Upper lobe of right lung (tissue), 1 donor: ENCODE measurements around the gene STX8. TPM values are rescaled to one million over a fixed set of nuclear protein-coding genes. Genes with fewer than 3 reads are reported as not detected.

ENCODE experiments used
- ATAC-seq: fragments of 200-7000 bp; cut with Tn5 transposase; one replicate; pipeline ENCODE4 v1.9.1; 2020; ENCODE audit warnings: mild to moderate bottlenecking, moderate library complexity
- DNase-seq: peaks from one replicate; pipeline ENCODE4 v3.0.0-alpha.2; 2020
- H3K27ac ChIP-seq: fragments of 200-600 bp; one replicate; pipeline ENCODE4 v1.8.0; 2022
- H3K27me3 ChIP-seq: fragments of 200-600 bp; one replicate; pipeline ENCODE4 v1.8.0; 2022; ENCODE audit warnings: mild to moderate bottlenecking
- H3K36me3 ChIP-seq: fragments of 200-600 bp; one replicate; pipeline ENCODE4 v1.8.0; 2022
- H3K4me1 ChIP-seq: fragments of 200-600 bp; one replicate; pipeline ENCODE4 v1.8.0; 2022
- H3K4me3 ChIP-seq: fragments of 200-600 bp; one replicate; pipeline ENCODE4 v1.8.0; 2022; ENCODE audit warnings: mild to moderate bottlenecking
- H3K9me3 ChIP-seq: fragments of 200-600 bp; one replicate; pipeline ENCODE4 v1.8.0; 2022
- intact Hi-C: fragments of 100-400 bp; cut with DNase I; formaldehyde crosslinking; loops from one replicate; pipeline ENCODE4 v1.11.0; 2022
- total RNA-seq: library from RNA; stranded (reverse); fragmentation: NEBNext Ultra II Directional; extraction: Animal tissue kit (Norgen Biotek cat#: 25700); gene quantifications from one replicate; pipeline ENCODE4 v1.2.1, GENCODE V29; 2021
- TF ChIP-seq, protein P1 (sequence below): fragments of 200-600 bp; IDR thresholded peaks from one replicate; pipeline ENCODE4 v1.8.0; 2022; ENCODE audit warnings: antibody characterized with exemption
- donor health status: DM: no; HTN: yes; CAD: no; lungs with severe emphysema.

STX8 gene
- total RNA-seq, 1 donor from 2014 or later, result 52.5 TPM

DNA sequence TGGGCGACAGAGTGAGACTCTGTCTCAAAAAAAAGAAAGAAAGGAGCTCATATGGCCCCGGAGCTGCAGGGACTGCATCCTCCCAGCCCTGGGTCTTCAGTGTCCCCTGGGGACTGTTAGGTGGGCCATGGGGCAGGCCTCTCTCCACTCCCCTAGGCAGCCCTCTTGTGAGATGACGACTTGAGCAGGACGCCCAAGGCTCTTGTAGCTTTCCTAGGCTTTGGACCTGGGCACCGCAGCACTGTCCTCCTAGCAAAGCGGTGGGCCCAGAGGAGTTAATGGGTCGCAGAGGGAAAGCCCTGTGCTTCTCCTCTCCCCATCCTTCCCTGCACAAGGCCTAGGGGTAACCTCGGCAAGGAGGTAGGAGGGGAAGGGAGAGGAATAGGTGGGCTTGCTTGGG is 352.1 kb downstream of the STX8 start:
- ATAC-seq (no peak), DNase-seq (no peak)
- Histone ChIP-seq H3K9me3 (no peaks in the 10 kb centered on the region), H3K27me3 (no peaks in the 10 kb centered on the region), H3K36me3 (no peaks in the 10 kb centered on the region), H3K4me1 (no peaks in the 10 kb centered on the region), H3K4me3 (no peak overlapping the region), H3K27ac (no peak overlapping the region)
- intact Hi-C loops, result no loop called here
- TF ChIP-seq, protein P1, sequence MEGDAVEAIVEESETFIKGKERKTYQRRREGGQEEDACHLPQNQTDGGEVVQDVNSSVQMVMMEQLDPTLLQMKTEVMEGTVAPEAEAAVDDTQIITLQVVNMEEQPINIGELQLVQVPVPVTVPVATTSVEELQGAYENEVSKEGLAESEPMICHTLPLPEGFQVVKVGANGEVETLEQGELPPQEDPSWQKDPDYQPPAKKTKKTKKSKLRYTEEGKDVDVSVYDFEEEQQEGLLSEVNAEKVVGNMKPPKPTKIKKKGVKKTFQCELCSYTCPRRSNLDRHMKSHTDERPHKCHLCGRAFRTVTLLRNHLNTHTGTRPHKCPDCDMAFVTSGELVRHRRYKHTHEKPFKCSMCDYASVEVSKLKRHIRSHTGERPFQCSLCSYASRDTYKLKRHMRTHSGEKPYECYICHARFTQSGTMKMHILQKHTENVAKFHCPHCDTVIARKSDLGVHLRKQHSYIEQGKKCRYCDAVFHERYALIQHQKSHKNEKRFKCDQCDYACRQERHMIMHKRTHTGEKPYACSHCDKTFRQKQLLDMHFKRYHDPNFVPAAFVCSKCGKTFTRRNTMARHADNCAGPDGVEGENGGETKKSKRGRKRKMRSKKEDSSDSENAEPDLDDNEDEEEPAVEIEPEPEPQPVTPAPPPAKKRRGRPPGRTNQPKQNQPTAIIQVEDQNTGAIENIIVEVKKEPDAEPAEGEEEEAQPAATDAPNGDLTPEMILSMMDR, result no peak

DNA sequence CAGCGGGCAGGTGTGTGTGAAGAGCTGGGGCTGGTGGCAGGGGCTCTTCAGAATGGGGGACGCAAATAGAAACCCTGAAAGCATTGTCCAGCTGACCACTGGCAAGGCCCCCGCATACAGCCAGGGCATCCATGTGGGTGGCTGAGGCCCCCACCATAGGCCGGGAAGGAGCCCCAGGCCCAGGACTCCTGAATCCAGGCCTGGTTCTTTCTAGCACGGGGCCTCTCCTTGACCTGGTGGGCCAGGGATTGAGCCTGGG is 353.8 kb downstream of the STX8 start:
- Histone ChIP-seq H3K27ac (no peak overlapping the region), H3K27me3 (no peaks in the 10 kb centered on the region), H3K4me3 (no peak overlapping the region), H3K4me1 (no peaks in the 10 kb centered on the region), H3K36me3 (no peaks in the 10 kb centered on the region), H3K9me3 (no peaks in the 10 kb centered on the region)
- TF ChIP-seq, protein P1, result no peak
- intact Hi-C loops, result no loop called here
- DNase-seq, result no peak
- ATAC-seq, result no peak

DNA sequence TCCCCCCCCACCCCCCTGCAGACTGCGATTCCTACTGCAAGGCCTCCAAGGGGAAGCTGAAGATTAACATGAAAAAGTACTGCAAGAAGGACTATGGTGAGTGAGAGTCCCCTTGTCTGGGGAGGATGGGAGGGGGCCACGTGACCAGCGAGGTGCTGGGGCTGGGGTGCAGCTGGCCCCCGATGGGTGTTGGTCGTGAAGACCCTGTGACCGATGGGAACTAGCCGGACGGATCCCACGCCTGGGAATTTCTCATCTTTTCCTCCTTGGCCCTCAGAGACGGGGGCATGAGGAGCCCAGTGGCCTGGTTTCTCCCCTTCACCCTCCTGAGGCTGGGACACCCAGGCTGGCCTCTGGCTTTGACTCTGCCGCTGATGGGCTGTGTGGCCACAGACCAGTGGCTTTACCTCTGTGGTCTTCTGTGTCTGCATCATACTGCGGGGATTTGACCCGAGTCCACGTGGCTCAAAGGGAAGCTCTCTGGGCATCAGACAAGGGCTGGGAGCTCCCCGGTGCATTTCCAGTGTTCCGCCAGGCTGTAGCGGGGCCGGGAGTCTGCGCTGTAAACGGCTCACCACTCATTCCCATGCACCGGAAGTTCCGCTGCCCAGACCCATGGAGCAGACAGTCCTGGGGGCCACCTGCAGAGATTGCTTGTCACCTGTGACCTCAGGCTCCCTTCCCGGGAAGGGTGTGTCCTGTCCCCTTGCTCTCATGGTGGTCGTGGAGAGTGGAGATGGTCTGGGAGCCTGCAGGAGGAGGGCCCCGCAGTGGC is 354.3 kb downstream of the STX8 start:
- intact Hi-C loops, result no loop called here

DNA sequence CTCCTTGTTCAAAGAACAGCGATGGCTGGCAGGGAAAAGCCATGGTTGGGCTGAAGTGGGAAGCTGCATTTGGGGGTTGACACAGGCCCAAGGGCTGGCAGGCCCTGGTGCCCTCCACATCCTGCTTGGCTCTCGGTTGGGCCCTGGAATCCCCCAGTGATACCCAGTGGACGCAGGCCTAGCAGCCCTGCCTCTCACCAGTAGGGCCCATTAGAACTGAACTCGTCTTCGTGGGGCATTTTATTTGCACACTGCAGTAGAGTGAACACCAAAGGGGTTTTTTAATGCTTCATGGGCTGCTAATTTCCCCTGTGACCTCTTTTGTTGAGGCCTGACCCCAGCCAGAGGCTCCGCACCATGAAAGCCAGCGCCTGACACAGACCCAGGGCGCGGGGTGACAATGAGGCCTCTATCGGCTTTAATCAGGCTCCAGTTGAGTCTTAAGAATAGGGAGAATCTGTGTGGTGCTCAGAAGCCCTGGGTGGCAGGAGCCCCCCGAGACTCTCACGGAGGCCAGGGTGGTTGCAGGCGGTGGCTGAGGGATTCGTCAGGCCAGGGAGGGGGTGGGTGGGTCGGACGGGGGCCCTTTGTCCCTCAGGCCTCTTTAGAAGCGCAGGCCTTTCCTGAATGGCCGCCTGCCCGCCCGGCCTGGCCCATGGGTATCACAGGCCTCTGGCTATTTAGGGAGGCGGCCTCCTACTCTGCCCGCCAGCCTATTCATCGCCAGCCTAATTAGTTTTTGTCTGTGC is 355.0 kb downstream of the STX8 start:
- H3K4me3 ChIP-seq, result no peak overlapping the region
- peaks cover 6% of the 10 kb centered on the region for H3K9me3 ChIP-seq
- no peak for DNase-seq
- H3K27ac ChIP-seq, result no peak overlapping the region
- no peaks in the 10 kb centered on the region for H3K27me3 ChIP-seq
- H3K4me1 ChIP-seq, result no peaks in the 10 kb centered on the region
- no peak for ATAC-seq
- TF ChIP-seq, protein P1, result no peak
- no peaks in the 10 kb centered on the region for H3K36me3 ChIP-seq
- intact Hi-C loops, result no loop called here

More for the DNA sequence above, 354.3 kb downstream of the STX8 start:
- no peaks in the 10 kb centered on the region for H3K9me3 ChIP-seq
- ATAC-seq, result no peak
- H3K27me3 ChIP-seq, result no peaks in the 10 kb centered on the region
- no peaks in the 10 kb centered on the region for H3K36me3 ChIP-seq
- no peak for DNase-seq
- H3K4me3 ChIP-seq, result no peak overlapping the region
- H3K27ac ChIP-seq, result no peak overlapping the region
- TF ChIP-seq, protein P1, result no peak
- no peaks in the 10 kb centered on the region for H3K4me1 ChIP-seq

DNA sequence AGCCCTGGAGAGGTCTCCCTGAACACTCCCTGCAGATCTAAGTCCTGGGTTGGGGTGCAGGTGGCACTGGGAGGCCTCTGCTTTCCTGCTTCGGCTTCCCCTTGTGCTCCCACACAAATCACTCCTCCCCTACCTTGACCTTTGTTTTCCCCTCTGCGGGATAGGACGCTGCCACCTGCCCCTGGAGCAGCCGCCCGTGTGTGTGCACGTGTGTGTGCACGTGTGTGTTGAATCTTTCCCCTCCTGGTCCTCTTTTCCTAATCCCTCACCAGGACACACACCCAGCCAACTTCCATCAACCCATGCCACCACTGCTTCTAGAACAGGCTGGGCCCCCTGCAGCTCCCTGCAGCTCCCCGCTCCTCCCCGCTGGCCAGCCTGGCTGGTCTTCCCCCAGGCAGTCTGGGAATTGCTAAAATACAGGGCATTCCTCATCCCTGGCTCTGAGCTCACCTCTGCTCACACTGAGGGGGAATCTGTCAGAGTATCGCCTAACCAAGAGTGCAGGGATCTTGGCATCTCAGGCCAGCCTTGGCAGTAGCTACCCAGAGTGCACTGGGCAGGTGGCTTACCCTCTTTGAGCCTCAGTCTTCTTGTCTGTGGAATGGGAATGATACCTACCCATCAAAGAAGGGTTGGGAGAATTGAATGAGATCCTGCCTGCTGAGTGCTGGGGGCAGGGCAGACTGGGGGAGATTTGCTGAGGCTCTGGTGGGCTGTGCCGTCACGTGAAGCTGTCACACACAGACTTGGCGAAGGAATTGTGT is 355.8 kb downstream of the STX8 start:
- no peak overlapping the region for H3K27ac ChIP-seq
- ATAC-seq (no peak), DNase-seq (no peak)
- TF ChIP-seq, protein P1, result no peak
- intact Hi-C loops, result no loop called here
- H3K9me3 ChIP-seq, result peaks cover 10% of the 10 kb centered on the region
- H3K27me3 ChIP-seq, result no peaks in the 10 kb centered on the region
- H3K4me1 ChIP-seq, result no peaks in the 10 kb centered on the region
- no peaks in the 10 kb centered on the region for H3K36me3 ChIP-seq
- no peak overlapping the region for H3K4me3 ChIP-seq
